ENCODE results near the gene TMC3. TPM values are rescaled to one million over a fixed set of nuclear protein-coding genes. Genes with fewer than 3 reads are reported as not detected.

TMC3 gene
- total and polyA plus RNA-seq, 9 of the 15 experiments (the other 6 are each of a cell fraction or from before 2014, with no cell fraction given), result 0.01 to 0.14 TPM; not detected in 7

DNA sequence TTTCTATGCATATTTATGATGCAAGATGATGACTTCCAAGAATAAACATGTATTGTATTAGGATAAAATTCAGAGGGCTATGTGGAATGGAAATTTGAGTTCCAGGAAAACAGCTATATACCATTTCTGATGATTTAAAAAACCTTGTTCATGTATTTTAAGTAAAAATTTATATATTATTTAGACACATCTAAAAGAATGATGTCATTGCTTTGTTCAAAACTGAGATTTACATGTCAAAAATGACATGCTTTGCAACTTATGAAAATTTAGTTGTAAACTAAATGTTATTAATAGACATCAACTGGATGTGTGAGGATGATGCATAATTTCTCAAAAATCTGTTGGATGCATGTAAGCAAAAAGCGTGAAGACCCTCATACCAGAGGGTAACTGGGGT lies 52.3 kb downstream of the TMC3 start:
- peaks cover 11% of the 10 kb centered on the region; the same call in 1 of the 3 replicates for H3K36me3 ChIP-seq (ENCODE audit: control insufficient read depth, insufficient read depth, low read length)
- no peaks in the 10 kb centered on the region for H3K9me3 ChIP-seq (replicated peaks; ENCODE audit: control insufficient read depth, insufficient read depth, low read depth, low read length)
- ChIA-PET CTCF (ENCODE audit: low intra/inter-chr PET ratio) (no interaction called here), POLR2A (interaction anchor here (1.0 kb wide), 2 partner anchors 10 to 11 kb away, joined by 3 read pairs; no protein-coding TSS in a partner anchor)
- no TSS peak for BruUV-seq (replicated peaks)
- TF ChIP-seq JUN (IDR thresholded peaks at IDR 0.05; ENCODE audit: borderline replicate concordance, low read depth, low read length) (no peak), JUN (CRISPR knock-in tag; IDR thresholded peaks at IDR 0.05; ENCODE audit: borderline replicate concordance) (no peak), SRSF9 (IDR thresholded peaks at IDR 0.05; ENCODE audit: borderline replicate concordance, low read depth, low read length) (no peak), ATF7 (IDR thresholded peaks at IDR 0.05) (peak; percentile 35; the same call in 1 of the 2 replicates), DDX20 (tag; IDR thresholded peaks at IDR 0.05; ENCODE audit: low read depth) (no peak), TEAD4 (IDR thresholded peaks at IDR 0.05; ENCODE audit: low read length) (no peak), TEAD4 (CRISPR knock-in tag; IDR thresholded peaks at IDR 0.05; ENCODE audit: borderline replicate concordance) (no peak)
- no peaks in the 10 kb centered on the region for H4K20me1 ChIP-seq (replicated peaks; ENCODE audit: control insufficient read depth, insufficient read depth, low read length)
- H2AFZ ChIP-seq (ENCODE audit: low read depth, low read length), result no peak overlapping the region
- in situ Hi-C loops (cut with MboI) (no loop called here), intact Hi-C loops (cut with micrococcal nuclease) (loop anchor here (10.0 kb wide), 1 partner anchor 337 kb away; the partner anchor contains the start of gene MESD)
- no peak overlapping the region for H3K4me2 ChIP-seq (ENCODE audit: insufficient read depth, low read length)
- WGBS (ENCODE audit: insufficient coverage, low coverage, missing lambda C conversion rate), result 69% methylated on average over 1 of the region's 1 CpG
- H3K79me2 ChIP-seq (ENCODE audit: control insufficient read depth, insufficient read depth, low read length), result no peaks in the 10 kb centered on the region
- no peaks in the 10 kb centered on the region for H3K9me1 ChIP-seq (ENCODE audit: control insufficient read depth, insufficient read depth, low read length)
- FAIRE-seq (no peak), DNase-seq (ENCODE audit: extremely low read depth in 1 of 4, low spot score in 3 of 4) (no peak), ATAC-seq (no peak)
- no peaks in the 10 kb centered on the region for H3K27me3 ChIP-seq (ENCODE audit: control insufficient read depth in 2 of 2, insufficient read depth in 2 of 2, low read length in 2 of 2)
- H3K27ac ChIP-seq (ENCODE audit: extremely low read depth, low read depth, low read length), result no peak overlapping the region
- H3K9ac ChIP-seq (ENCODE audit: insufficient read depth in 1 of 2, low read depth in 2 of 2, low read length in 2 of 2), result no peak overlapping the region
- no peak overlapping the region for H3K4me3 ChIP-seq
- peaks cover 11 to 12% of the 10 kb centered on the region in 2 experiments; a peak in 4 of 5 replicates for H3K4me1 ChIP-seq (replicated peaks in 1 of 2; ENCODE audit: control insufficient read depth in 2 of 2, insufficient read depth in 2 of 2, low read length in 2 of 2)
